B cell (primary cell): ENCODE data around the gene GHRL. TPM values are rescaled to one million over a fixed set of nuclear protein-coding genes. Genes with fewer than 3 reads are reported as not detected.

Source experiments
- ATAC-seq: fragments of 200-7000 bp; cut with Tn5 transposase; one replicate; pipeline ENCODE4 v1.10.0; 2021; ENCODE audit warnings: low read depth, mild to moderate bottlenecking, moderate number of reproducible peaks, moderate library complexity
- CTCF ChIA-PET: fragments of 350-600 bp; sonication (Branson Sonifier 250); formaldehyde crosslinking; loops from one replicate; lab custom pipeline; 2021; ENCODE audit warnings: antibody characterized with exemption, inconsistent platforms; lab: Charles Lee
- POLR2A ChIA-PET: fragments of 350-600 bp; sonication (Branson Sonifier 250); formaldehyde crosslinking; loops from one replicate; lab custom pipeline; 2021; ENCODE audit warnings: antibody characterized with exemption; lab: Charles Lee
- DNase-seq: peaks from one replicate; pipeline ENCODE4 v3.0.0; 2013
- H2AFZ ChIP-seq: 2 replicates; pipeline ENCODE4 v1.6.1; 2012; ENCODE audit warnings: mild to moderate bottlenecking, low read depth, low read length; ENCODE audit not compliant: insufficient read depth, poor library complexity, severe bottlenecking
- H3K27ac ChIP-seq, 2 donors: 1 replicate in 1 of 2; 2 replicates in 1 of 2; pipeline ENCODE4 v1.5.1; 2012 to 2013; ENCODE audit warnings: low read length in 2 of 2, mild to moderate bottlenecking in 2 of 2, moderate library complexity in 1 of 2
- H3K27me3 ChIP-seq, 4 experiments: fragments of 200-600 bp in 1 of 4; sonication (generic) in 1 of 4; replicated peaks in 1 of 4; 1 replicate in 2 of 4; 2 replicates in 2 of 4; pipeline versions ENCODE4 v1.6.1 to v1.7.0; 2013 to 2016; ENCODE audit warnings: low read length in 3 of 4, mild to moderate bottlenecking in 2 of 4, mixed read lengths in 1 of 4, moderate library complexity in 1 of 4; ENCODE audit not compliant: insufficient read depth in 4 of 4, control insufficient read depth in 3 of 4; ENCODE audit errors: control extremely low read depth in 1 of 4
- H3K36me3 ChIP-seq, 2 experiments: replicated peaks in 1 of 2; 1 replicate in 1 of 2; 2 replicates in 1 of 2; pipeline versions ENCODE4 v1.6.1 to v1.7.1; 2013; ENCODE audit warnings: low read length in 1 of 2; ENCODE audit not compliant: insufficient read depth in 2 of 2, control insufficient read depth in 1 of 2; ENCODE audit errors: control extremely low read depth in 1 of 2, extremely low read depth in 1 of 2
- H3K4me1 ChIP-seq, 2 donors: fragments of 200-600 bp in 1 of 2; sonication (generic) in 1 of 2; 1 replicate in 1 of 2; 2 replicates in 1 of 2; pipeline versions ENCODE4 v1.5.1 to v1.6.1; 2013 to 2017; ENCODE audit warnings: low read length in 2 of 2; ENCODE audit not compliant: control insufficient read depth in 2 of 2, insufficient read depth in 2 of 2
- H3K4me2 ChIP-seq: replicated peaks from 2 replicates; pipeline ENCODE3; 2012; ENCODE audit warnings: mild to moderate bottlenecking, low read depth, low read length; ENCODE audit not compliant: poor library complexity, severe bottlenecking
- H3K4me3 ChIP-seq, 5 experiments: fragments of 200-600 bp in 1 of 5; sonication (generic) in 1 of 5; 1 replicate in 3 of 5; 2 replicates in 2 of 5; pipeline versions ENCODE4 v1.5.1 to v1.7.0; 2011 to 2016; ENCODE audit warnings: low read length in 4 of 5, mild to moderate bottlenecking in 4 of 5, low read depth in 2 of 5, control low read depth in 1 of 5, moderate library complexity in 1 of 5; ENCODE audit not compliant: insufficient read depth in 1 of 5; ENCODE audit errors: control extremely low read depth in 1 of 5, extremely low read depth in 1 of 5
- H3K79me2 ChIP-seq: fragments of 200-600 bp; sonication (generic); one replicate; pipeline ENCODE4 v1.6.0; 2016; ENCODE audit warnings: low read length; ENCODE audit not compliant: control insufficient read depth, insufficient read depth
- H3K9ac ChIP-seq: fragments of 200-600 bp; sonication (generic); 2 replicates; pipeline ENCODE4 v1.6.1; 2017; ENCODE audit warnings: mild to moderate bottlenecking, low read length, moderate library complexity
- H3K9me3 ChIP-seq, 3 donors: one replicate each; pipeline versions ENCODE4 v1.6.1 to v1.7.1; 2013; ENCODE audit warnings: low read length in 2 of 3; ENCODE audit not compliant: control insufficient read depth in 2 of 3, insufficient read depth in 1 of 3; ENCODE audit errors: control extremely low read depth in 1 of 3
- H4K20me1 ChIP-seq: 2 replicates; pipeline ENCODE4 v1.6.0; 2012; ENCODE audit warnings: mild to moderate bottlenecking, low read length; ENCODE audit not compliant: insufficient read depth, control insufficient read depth, poor library complexity, severe bottlenecking
- H3K27ac Mint-ChIP-seq: one replicate; pipeline ENCODE4 v1.8.0; 2021; ENCODE audit warnings: mixed read lengths
- H3K27me3 Mint-ChIP-seq: one replicate; pipeline ENCODE4 v1.8.0; 2021; ENCODE audit warnings: mixed read lengths
- H3K4me1 Mint-ChIP-seq: one replicate; pipeline ENCODE4 v1.8.0; 2021; ENCODE audit warnings: mixed read lengths
- H3K4me3 Mint-ChIP-seq: one replicate; pipeline ENCODE4 v1.8.0; 2021; ENCODE audit warnings: mixed read lengths
- H3K9me3 Mint-ChIP-seq: one replicate; pipeline ENCODE4 v1.8.0; 2022; ENCODE audit warnings: mixed read lengths; ENCODE audit not compliant: insufficient read depth
- EZH2 ChIP-seq: IDR thresholded peaks from 2 replicates; pipeline ENCODE4 v1.6.1; 2012; ENCODE audit warnings: borderline replicate concordance, low read depth, mild to moderate bottlenecking, moderate library complexity, low read length; ENCODE audit not compliant: insufficient read depth, poor library complexity, severe bottlenecking
- WGBS: methylation state at CpG from one replicate; pipeline ENCODE4 v1.1.5; 2013; ENCODE audit warnings: missing lambda C conversion rate; ENCODE audit not compliant: insufficient coverage; 5-methylcytosine and 5-hydroxymethylcytosine counted together
- intact Hi-C: fragments of 100-400 bp; cut with micrococcal nuclease; formaldehyde crosslinking; loops from one replicate; pipeline ENCODE4 v1.10.0; 2022
- polyA plus RNA-seq: library from polyadenylated mRNA; depleted of rRNA; stranded (reverse); fragments of >200 nt; gene quantifications from 2 replicates; pipeline ENCODE4 v1.2.3, GENCODE V29; 2012
- total RNA-seq, 2 donors: library from RNA; stranded (reverse); fragments of 120-200 nt in 1 of 2; gene quantifications; 1 replicate in 1 of 2; 2 replicates in 1 of 2; pipeline versions ENCODE4 v1.2.3 to v1.2.4, GENCODE V29; 2013 to 2022
- TF ChIP-seq, protein P1 (sequence below): fragments of 200-600 bp; IDR thresholded peaks from one replicate; pipeline ENCODE4 v1.8.0; 2022; ENCODE audit warnings: antibody characterized with exemption, mild to moderate bottlenecking

GHRL gene
- total and polyA plus RNA-seq, 2 donors (not counting 1 experiment from before 2014, with no cell fraction given), result 2.8 to 3.0 TPM

DNA sequence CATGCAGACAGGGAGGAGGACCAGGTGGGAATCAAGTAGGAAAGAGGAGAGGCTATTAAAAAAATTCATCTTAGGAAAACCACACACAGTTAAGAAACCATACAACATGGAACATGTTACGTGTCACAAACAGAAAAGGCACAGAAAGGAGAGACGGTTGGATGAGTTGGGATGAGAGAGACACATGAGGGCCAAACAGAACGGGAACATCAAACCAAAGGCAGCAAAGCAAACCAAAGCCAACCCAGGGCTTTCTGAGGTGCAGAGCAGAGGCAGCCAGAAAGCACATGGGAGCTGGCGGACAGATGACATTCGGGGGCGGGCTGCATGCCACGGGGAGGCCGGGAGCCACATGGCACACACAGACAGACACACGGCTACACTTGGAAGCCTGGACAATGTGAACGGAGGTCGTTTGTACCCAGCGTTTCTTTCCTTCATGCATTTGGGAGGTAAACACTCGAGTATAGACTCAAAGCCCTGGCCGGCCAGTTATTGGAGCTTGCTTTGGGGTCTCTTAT, 36.8 kb upstream of the GHRL start:
- peaks cover 0 to 4% (median 3%) of the 10 kb centered on the region in 4 experiments for H3K27me3 ChIP-seq
- peaks cover 27% of the 10 kb centered on the region for H3K4me1 Mint-ChIP-seq
- peaks cover 25% of the 10 kb centered on the region for H3K27me3 Mint-ChIP-seq
- POLR2A ChIA-PET, result no interaction called here
- H3K79me2 ChIP-seq, result no peaks in the 10 kb centered on the region
- H2AFZ ChIP-seq, result no peak overlapping the region
- H3K27ac Mint-ChIP-seq, result no peak overlapping the region
- intact Hi-C loops, result no loop called here
- no peak for TF ChIP-seq EZH2
- TF ChIP-seq, protein P1, sequence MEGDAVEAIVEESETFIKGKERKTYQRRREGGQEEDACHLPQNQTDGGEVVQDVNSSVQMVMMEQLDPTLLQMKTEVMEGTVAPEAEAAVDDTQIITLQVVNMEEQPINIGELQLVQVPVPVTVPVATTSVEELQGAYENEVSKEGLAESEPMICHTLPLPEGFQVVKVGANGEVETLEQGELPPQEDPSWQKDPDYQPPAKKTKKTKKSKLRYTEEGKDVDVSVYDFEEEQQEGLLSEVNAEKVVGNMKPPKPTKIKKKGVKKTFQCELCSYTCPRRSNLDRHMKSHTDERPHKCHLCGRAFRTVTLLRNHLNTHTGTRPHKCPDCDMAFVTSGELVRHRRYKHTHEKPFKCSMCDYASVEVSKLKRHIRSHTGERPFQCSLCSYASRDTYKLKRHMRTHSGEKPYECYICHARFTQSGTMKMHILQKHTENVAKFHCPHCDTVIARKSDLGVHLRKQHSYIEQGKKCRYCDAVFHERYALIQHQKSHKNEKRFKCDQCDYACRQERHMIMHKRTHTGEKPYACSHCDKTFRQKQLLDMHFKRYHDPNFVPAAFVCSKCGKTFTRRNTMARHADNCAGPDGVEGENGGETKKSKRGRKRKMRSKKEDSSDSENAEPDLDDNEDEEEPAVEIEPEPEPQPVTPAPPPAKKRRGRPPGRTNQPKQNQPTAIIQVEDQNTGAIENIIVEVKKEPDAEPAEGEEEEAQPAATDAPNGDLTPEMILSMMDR, result no peak
- H3K36me3 ChIP-seq, result no peaks in the 10 kb centered on the region
- H3K9me3 ChIP-seq, result no peaks in the 10 kb centered on the region
- CTCF ChIA-PET, result no interaction called here
- ATAC-seq, result no peak
- no peak overlapping the region for H3K4me2 ChIP-seq
- no peak overlapping the region for H3K27ac ChIP-seq
- H3K4me1 ChIP-seq, result peaks cover 13 to 14% of the 10 kb centered on the region in 2 donors
- H3K9ac ChIP-seq, result no peak overlapping the region
- no peak overlapping the region for H3K4me3 ChIP-seq
- DNase-seq, result no peak
- no peaks in the 10 kb centered on the region for H3K9me3 Mint-ChIP-seq
- no peak overlapping the region for H3K4me3 Mint-ChIP-seq
- H4K20me1 ChIP-seq, result no peaks in the 10 kb centered on the region
- WGBS, result 94% methylated on average over 14 of the region's 14 CpGs

DNA sequence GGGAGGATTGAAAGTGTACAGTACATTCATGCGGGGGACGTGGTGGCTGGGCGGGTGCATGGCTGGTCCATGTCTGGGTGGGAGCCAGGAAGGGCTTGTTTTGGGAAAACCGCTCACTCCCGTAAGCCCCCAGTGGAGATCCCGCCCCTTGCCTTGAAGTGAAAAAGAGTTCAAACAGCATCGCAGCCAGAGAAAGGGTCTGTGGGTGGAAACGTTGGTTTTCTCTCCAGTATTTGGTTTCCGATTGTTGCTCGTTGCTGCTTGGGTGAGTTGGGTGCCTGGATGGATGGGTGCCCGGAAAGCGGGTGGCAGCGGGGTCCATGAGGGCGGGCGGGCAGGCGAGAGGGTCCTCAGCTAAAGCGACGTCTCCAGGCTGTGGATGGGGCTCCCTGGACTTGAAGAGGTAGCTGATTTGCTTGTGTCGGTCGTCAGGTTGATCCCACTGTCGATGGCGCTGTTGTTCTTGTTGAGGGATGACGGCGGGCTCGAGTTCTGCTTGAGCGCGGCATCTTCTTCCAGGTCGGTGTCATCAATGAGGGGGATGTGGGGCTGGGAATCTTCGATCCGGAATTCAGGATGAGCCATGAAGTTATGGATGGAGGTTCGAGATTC, 35.8 kb upstream of the GHRL start:
- no peak for TF ChIP-seq EZH2
- Mint-ChIP-seq H3K9me3 (no peaks in the 10 kb centered on the region), H3K4me1 (peaks cover 19% of the 10 kb centered on the region), H3K4me3 (no peak overlapping the region), H3K27me3 (peaks cover 25% of the 10 kb centered on the region), H3K27ac (no peak overlapping the region)
- Histone ChIP-seq H3K9me3 (no peaks in the 10 kb centered on the region), H3K4me2 (no peak overlapping the region), H3K27me3 (peaks cover 0 to 4% (median 3%) of the 10 kb centered on the region in 4 experiments), H3K27ac (no peak overlapping the region), H3K36me3 (no peaks in the 10 kb centered on the region), H4K20me1 (no peaks in the 10 kb centered on the region), H3K79me2 (no peaks in the 10 kb centered on the region), H3K4me3 (no peak overlapping the region), H2AFZ (no peak overlapping the region), H3K9ac (no peak overlapping the region), H3K4me1 (peaks cover 13 to 14% of the 10 kb centered on the region in 2 donors)
- 59% methylated on average over 31 of the region's 31 CpGs for WGBS
- CTCF ChIA-PET, result no interaction called here
- DNase-seq (no peak), ATAC-seq (no peak)
- POLR2A ChIA-PET, result interaction anchor here (0.7 kb wide), 1 partner anchor 916 kb away, joined by 4 read pairs; no protein-coding TSS in a partner anchor
- intact Hi-C loops, result no loop called here
